HUES48 (cell line): ENCODE measurements around the gene FEM1B.

Source experiments
- H3K27ac ChIP-seq: one replicate; pipeline ENCODE4 v1.7.0; 2013; ENCODE audit warnings: low read depth, low read length, inconsistent platforms
- H3K27me3 ChIP-seq: 2 replicates; pipeline ENCODE4 v1.6.1; 2013; ENCODE audit warnings: mild to moderate bottlenecking, low read length; ENCODE audit not compliant: control insufficient read depth, insufficient read depth
- H3K36me3 ChIP-seq: 2 replicates; pipeline ENCODE4 v1.6.1; 2013; ENCODE audit warnings: low read length; ENCODE audit not compliant: control insufficient read depth, insufficient read depth
- H3K4me1 ChIP-seq: 2 replicates; pipeline ENCODE4 v1.6.1; 2013; ENCODE audit warnings: mild to moderate bottlenecking, low read length; ENCODE audit not compliant: control insufficient read depth, insufficient read depth
- H3K4me3 ChIP-seq: 2 replicates; pipeline ENCODE4 v1.5.1; 2013; ENCODE audit warnings: mild to moderate bottlenecking, low read depth, low read length
- H3K9ac ChIP-seq: 2 replicates; pipeline ENCODE4 v1.6.1; 2013; ENCODE audit warnings: mild to moderate bottlenecking, low read depth, low read length, moderate library complexity
- H3K9me3 ChIP-seq: 2 replicates; pipeline ENCODE4 v1.6.1; 2013; ENCODE audit warnings: low read length; ENCODE audit not compliant: control insufficient read depth, insufficient read depth

Gene FEM1B

GRCh38 chr15:68275165-68275746 is 2.3 kb upstream of the FEM1B start:
- Histone ChIP-seq H3K9ac (no peak overlapping the region), H3K9me3 (no peaks in the 10 kb centered on the region), H3K36me3 (no peaks in the 10 kb centered on the region), H3K4me3 (no peak overlapping the region), H3K27ac (no peak overlapping the region), H3K27me3 (no peaks in the 10 kb centered on the region), H3K4me1 (peaks cover 37% of the 10 kb centered on the region)

DNA sequence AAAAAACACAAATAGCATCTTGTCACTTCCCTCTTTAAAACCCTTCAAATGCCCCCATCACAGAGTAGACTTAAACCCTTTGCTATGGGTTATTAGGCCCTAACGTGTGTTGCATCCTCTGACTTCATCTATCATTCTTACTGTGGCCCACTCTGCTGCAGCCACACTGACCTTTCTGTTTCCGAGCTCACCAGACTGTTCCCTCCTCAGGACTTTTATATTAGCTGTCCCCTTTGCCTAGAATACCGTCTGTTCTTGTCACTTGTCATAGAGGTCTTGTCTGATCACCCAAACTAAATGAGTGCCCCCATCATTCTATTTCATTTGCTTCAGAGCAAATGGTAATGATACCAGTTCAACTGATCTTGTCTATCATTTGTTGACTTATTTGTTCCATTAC is 877 bp upstream of the FEM1B start:
- H3K27ac ChIP-seq, result peak overlapping the region; percentile 99
- H3K27me3 ChIP-seq, result no peaks in the 10 kb centered on the region
- H3K9me3 ChIP-seq, result no peaks in the 10 kb centered on the region
- peak overlapping the region; percentile 78 for H3K4me3 ChIP-seq
- H3K9ac ChIP-seq, result peak overlapping the region; percentile 89; the same call in 1 of the 2 replicates
- H3K4me1 ChIP-seq, result peaks cover 41% of the 10 kb centered on the region
- no peaks in the 10 kb centered on the region for H3K36me3 ChIP-seq

DNA sequence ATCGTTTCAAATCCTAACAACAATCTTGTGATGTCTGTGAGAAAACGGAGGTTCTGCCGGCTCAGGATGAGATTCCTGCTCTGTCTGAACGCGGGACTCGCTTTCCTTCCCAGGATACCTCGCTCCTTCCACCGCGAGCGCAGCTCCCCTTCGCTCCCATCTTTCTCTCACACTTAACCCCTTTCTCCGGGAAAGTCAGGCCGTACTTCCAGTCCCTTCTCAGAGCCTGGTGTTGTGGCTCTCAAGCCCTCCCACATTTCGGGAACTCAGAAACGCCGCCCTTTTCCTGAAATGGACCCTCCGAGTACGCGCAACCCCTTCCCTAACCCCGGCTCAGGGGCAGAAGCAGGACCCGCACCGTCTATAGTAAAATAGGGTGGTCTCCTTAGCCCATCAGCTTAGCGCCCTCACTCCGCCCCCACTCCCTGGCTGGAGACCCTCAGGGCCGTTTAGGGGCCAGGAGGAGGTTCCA is 378 bp upstream of the FEM1B start:
- H3K36me3 ChIP-seq, result no peaks in the 10 kb centered on the region
- H3K27me3 ChIP-seq, result no peaks in the 10 kb centered on the region
- peak overlapping the region; percentile 89 for H3K9ac ChIP-seq
- H3K9me3 ChIP-seq, result no peaks in the 10 kb centered on the region
- H3K27ac ChIP-seq, result peak overlapping the region; percentile 99
- H3K4me1 ChIP-seq, result peaks cover 41% of the 10 kb centered on the region
- peak overlapping the region; percentile 78 for H3K4me3 ChIP-seq

DNA sequence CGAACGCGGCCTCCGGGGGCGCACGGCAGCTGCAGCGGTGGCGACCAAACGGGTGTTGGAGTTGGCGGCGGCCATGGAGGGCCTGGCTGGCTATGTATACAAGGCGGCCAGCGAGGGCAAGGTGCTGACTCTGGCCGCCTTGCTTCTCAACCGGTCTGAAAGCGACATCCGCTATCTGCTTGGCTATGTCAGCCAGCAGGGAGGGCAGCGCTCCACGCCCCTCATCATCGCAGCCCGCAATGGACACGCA is 725 bp downstream of the FEM1B start:
- H3K4me3 ChIP-seq, result peak overlapping the region; percentile 78
- peak overlapping the region; percentile 89 for H3K9ac ChIP-seq
- H3K4me1 ChIP-seq, result peaks cover 46% of the 10 kb centered on the region
- no peaks in the 10 kb centered on the region for H3K27me3 ChIP-seq
- H3K9me3 ChIP-seq, result no peaks in the 10 kb centered on the region
- no peaks in the 10 kb centered on the region for H3K36me3 ChIP-seq
- peak overlapping the region; percentile 99 for H3K27ac ChIP-seq

DNA sequence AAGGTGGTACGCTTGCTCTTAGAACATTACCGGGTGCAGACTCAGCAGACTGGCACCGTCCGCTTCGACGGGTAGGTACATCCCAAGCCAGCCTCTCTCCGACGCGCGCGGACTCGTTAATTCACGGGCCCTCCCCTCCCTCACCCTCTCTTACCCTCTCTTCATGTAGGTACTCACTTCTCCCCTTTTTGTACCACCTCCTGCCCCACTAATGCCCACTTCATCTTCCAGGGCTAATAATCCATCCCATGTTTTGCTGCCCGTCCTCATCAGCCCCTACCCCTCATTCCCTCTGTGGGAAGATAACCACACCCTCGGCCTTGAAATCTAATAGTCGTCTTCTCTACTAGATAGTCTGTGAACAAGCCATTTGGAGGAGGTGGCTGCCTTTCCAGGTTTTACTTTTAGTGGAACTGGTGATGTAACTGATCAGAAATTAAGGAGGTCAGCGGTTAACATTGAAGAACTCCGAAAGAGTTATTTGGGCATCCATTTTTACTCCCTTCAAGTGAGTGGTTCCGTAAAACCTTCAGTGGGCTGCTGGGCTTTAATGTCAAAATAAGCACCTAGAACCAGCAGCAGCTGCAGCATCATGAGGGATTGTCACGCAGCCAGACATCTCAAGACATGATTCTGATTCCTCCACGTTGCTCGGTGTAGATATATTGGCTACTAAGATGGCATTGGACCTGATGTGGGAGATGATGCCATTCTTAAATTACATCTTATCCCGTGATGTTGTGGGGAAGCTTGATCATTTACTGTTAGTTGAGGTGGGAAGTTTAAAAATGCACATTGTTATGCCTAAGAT is 1.3 kb downstream of the FEM1B start:
- Histone ChIP-seq H3K36me3 (0 out of 2 replicates have a peak, but pooled peaks cover under 1% of the 10 kb centered on the region), H3K4me3 (peak overlapping the region; percentile 78), H3K9ac (peak overlapping the region; percentile 89), H3K27me3 (no peaks in the 10 kb centered on the region), H3K4me1 (peaks cover 46% of the 10 kb centered on the region), H3K27ac (peak overlapping the region; percentile 99), H3K9me3 (no peaks in the 10 kb centered on the region)

- Histone ChIP-seq H3K4me1 (peaks cover 49% of the 10 kb centered on the region), H3K9me3 (no peaks in the 10 kb centered on the region), H3K4me3 (peak overlapping the region; percentile 78), H3K36me3 (peaks cover 13% of the 10 kb centered on the region), H3K9ac (peak overlapping the region; percentile 8; the same call in 1 of the 2 replicates), H3K27ac (peak overlapping the region; percentile 42), H3K27me3 (no peaks in the 10 kb centered on the region)
Measured at GRCh38 chr15:68279779-68280753, 2.5 kb downstream of the FEM1B start.

DNA sequence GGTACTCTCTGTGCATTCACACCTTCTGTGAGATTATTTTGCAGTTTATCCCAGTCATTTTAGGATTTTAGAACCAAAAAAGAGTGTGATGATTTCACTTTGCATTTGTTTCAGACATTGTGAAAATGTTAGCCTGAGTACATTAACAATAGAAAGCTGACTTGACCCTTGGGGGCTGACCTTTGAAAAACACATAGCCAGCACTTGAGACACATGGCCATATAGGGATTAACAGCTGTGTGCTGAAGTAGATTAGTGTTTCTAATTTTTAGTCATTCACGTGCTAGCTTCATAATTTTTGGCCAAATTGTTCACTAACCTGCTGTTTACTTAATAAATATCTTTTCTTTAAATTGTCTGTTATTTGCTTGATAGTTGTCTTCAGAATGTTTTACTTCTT is 3.5 kb downstream of the FEM1B start:
- Histone ChIP-seq H3K36me3 (peaks cover 14% of the 10 kb centered on the region), H3K27ac (peak overlapping the region; percentile 42), H3K27me3 (no peaks in the 10 kb centered on the region), H3K9ac (peak overlapping the region; percentile 8; the same call in 1 of the 2 replicates), H3K4me3 (peak overlapping the region; percentile 78), H3K9me3 (no peaks in the 10 kb centered on the region), H3K4me1 (peaks cover 58% of the 10 kb centered on the region)

GRCh38 chr15:68283401-68283800 is 5.9 kb downstream of the FEM1B start:
- H3K4me3 ChIP-seq, result no peak overlapping the region
- H3K27ac ChIP-seq, result no peak overlapping the region
- H3K36me3 ChIP-seq, result peaks cover 25% of the 10 kb centered on the region
- H3K9me3 ChIP-seq, result no peaks in the 10 kb centered on the region
- H3K4me1 ChIP-seq, result peaks cover 68% of the 10 kb centered on the region
- no peaks in the 10 kb centered on the region for H3K27me3 ChIP-seq
- H3K9ac ChIP-seq, result no peak overlapping the region

DNA sequence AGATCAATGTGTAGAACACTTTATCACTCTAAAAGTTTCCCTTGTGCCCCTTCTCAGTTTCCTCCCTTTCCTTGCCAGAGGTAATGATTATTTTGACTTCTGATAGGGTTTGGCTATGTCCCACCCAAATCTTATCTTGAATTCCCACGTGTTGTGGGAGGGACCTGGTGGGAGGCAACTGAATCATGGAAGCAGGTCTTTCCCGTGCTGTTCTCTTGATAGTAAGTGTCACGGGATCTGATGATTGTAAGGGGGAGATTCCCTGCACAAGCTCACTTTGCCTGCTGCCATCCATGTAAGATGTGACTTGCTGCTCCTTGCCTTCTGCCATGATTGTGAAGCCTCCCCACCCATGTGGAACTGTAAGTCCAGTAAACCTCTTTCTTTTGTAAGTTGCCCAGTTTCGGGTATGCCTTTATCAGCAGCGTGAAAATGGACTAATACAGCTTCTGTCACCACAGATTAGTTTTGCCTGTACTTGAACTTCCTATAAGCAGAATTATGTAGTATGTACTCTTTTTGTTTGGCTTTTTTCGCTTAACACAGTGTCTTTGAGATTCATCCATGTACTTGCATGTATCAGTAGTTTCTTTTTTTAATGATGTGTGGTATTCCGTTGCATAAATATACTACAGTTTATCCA is 7.2 kb downstream of the FEM1B start:
- H3K27ac ChIP-seq, result no peak overlapping the region

DNA sequence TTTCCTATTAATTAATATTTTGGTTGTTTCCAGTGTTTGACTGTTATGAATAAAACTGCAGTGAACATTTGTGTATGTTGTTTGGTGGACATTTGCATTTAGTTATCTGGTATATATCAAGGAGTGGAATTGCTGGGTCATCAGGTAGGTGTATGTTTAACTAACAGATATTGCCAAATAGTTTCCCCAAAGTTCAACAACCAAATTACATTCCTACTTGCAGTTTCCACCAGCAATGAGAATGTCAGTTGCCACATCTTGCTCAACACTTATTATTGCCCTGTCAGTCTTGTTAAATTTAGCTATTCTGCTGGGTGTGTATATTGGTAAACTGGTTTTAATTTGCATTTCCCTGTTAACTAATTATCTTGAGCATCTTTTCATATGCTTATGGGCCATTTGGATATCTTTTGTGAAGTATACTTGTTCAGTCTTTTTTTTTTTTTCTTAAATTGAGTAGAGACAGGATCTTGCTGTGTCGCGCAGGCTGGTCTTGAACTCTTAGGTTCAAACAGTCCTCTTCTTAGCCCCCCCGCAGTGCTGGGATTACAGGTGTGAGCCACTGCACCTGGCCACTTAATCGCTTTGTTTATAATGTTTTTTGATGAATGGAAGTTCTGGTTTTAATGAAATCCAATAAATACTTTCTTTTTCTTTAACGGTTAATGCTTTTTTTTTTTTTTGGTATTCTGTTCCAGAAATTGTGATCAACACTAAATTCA is 7.9 kb downstream of the FEM1B start:
- H3K4me1 ChIP-seq, result peaks cover 68% of the 10 kb centered on the region
- no peaks in the 10 kb centered on the region for H3K27me3 ChIP-seq
- no peak overlapping the region for H3K9ac ChIP-seq
- no peaks in the 10 kb centered on the region for H3K9me3 ChIP-seq
- H3K36me3 ChIP-seq, result peaks cover 43% of the 10 kb centered on the region
- no peak overlapping the region for H3K27ac ChIP-seq
- no peak overlapping the region; the same call in 1 of the 2 replicates for H3K4me3 ChIP-seq

More for the DNA sequence above, 7.2 kb downstream of the FEM1B start:
- Histone ChIP-seq H3K4me1 (peaks cover 69% of the 10 kb centered on the region), H3K9me3 (no peaks in the 10 kb centered on the region), H3K9ac (no peak overlapping the region), H3K36me3 (peaks cover 36% of the 10 kb centered on the region), H3K27me3 (no peaks in the 10 kb centered on the region), H3K4me3 (no peak overlapping the region)
